IPS-NIHi7 (cell line): Measurements from ENCODE around the gene HNF1B.
"Not testable (repeated sequence)": the region's sequence is repeated elsewhere in the genome, so short reads cannot be mapped to it uniquely, and the experiment has no call there.

Experiments used
- DNase-seq: peaks from one replicate; pipeline ENCODE4 v3.0.0; 2012; ENCODE audit warnings: mixed read lengths; ENCODE audit errors: extremely low spot score

The HNF1B gene, protein sequence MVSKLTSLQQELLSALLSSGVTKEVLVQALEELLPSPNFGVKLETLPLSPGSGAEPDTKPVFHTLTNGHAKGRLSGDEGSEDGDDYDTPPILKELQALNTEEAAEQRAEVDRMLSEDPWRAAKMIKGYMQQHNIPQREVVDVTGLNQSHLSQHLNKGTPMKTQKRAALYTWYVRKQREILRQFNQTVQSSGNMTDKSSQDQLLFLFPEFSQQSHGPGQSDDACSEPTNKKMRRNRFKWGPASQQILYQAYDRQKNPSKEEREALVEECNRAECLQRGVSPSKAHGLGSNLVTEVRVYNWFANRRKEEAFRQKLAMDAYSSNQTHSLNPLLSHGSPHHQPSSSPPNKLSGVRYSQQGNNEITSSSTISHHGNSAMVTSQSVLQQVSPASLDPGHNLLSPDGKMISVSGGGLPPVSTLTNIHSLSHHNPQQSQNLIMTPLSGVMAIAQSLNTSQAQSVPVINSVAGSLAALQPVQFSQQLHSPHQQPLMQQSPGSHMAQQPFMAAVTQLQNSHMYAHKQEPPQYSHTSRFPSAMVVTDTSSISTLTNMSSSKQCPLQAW

DNA sequence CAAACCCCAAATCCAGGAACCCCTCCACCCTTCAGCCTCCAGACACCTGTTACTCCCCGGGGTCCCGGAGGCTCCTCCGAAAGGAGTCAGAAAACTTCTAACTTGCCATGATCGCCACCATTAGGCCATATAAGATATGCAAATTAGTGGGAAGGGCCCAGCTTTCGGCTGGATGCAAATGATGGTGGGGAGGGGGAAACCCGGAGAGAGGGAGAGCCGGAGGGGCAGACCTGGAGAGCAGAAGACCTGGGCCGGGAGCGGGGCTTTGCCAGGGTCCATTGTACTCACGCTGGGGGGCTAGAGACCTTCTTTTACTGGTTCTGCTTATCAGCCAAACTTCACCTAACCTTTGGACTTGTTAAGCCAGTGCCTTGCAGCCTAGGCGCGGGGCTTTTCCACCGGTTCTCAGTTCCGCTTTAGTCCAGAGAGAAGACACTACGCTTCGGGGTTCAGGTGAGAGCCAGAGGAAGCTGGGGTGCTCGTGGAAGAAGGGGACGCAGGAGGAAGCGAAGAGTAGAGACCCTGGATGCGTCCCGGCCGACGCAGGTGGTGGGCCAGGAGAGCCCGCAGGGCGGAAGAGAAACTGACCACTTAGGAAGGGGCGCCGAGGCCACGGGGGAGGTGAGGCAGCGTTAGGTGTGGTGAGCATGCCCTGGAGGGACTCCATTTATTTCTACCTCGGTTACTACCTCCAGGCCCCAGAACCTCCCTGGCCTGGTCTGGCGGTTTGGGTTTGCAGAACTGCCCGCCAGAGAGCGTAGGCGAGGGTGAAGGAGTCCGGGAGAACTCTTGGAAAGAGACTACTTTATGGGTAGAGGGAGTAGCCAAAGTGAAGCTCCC lies at the start of gene HNF1B:
TSS of gene HNF1B (minus strand) at position 99 of the 840 bp plus-strand sequence. CDS start 175 bp downstream, outside the sequence.
- DNase-seq: peak; percentile 71

DNA sequence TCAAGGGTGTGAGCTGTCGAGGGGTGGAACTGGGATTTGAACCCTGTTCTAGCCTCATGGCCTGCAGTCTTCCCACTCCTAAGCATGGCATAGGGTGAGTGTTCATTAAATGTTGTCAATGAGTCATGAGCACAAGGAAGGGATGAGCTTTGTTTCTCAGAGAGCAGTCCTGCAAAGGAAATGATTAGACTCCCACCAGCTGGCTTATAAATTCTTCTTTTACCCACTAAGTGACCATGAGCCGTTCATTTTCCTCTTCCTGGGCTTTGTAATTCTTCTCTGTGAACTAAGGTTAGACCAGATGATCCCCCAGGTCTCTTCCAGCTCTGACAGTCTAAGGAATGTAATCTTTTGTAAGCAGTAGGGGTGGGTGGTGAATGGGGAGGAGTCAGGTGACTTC lies 47.9 kb upstream of the HNF1B start:
- no peak for DNase-seq

DNA sequence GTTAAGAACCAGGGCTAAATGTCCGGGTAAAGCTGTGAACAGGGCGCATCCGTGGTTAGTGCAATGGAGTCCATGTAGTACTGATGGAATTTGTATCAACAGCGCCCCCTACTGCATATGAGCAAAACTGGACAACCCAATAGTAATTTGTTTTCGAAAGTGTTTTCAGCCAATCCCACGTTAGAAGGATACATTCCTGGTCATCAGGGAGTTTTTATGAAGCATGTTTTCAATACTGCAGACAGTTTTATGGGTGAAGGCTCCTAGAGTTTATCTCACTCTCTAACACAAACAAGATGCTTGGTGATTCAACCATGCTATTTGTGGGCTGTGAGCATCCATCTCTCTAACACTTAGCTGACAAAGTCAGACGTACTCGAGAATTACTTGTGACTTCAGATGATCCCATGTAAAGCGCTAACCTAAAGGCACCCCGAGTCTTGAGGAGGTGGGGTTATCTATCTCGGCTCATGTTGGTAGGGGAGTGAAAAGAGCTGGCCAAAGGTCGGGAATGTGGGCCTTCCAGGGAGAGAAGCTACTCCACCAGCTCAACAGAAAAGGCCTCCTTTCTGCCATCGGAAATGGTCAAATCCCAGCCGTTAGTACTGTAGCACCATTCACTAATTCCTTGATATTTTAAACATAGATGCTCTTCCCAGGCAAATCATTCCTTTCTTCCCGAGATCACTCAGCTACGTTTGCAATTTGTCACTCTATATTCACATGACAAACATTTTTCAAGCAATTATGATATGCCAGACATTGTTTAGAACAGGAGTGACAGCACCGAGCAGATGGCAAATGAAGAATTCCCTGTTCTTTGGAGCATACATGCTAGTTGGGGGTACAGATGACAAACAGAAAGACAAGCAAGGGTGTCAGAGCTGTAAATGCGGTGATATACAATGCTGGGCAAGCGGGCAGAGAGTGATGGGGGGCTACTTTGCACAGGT lies 46.9 kb upstream of the HNF1B start:
- DNase-seq: peak; percentile 66

DNA sequence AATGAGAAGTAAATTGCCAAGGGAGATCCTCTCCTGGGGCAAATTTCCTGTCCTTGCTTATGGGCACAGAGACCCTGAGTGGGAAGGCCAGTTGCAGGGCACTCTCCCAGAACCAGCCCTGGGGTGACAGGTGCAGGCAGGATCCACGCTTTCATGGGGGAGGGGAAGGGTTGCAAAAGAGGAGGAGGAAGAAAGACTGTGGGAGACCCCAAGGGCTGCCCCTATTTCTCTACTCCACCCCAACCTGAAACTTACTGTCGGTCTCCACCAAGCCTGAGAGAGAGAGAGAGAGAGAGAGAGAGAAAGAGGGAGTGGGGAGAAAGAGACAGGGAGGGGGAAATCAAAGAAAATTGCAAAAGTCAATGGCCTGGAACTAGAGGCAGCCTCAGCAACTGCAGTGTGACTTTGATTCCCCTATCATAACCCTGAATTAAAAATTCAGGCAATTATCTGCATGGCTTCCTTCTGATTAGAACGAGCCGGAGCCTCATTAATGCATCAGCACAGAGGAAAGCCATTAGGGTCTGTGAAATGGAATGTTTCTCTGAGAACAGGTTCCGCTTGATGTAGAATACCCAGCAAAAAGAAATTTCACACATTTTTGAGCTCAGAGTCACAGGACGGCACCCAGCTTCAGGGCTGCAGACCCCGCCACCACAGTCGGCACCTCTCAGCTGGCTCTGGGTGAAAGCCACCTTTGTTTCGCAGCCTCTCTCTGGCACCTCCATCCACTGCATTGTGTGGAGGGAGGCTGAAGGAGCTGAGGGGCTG lies 45.1 kb upstream of the HNF1B start:
- no peak for DNase-seq

DNA sequence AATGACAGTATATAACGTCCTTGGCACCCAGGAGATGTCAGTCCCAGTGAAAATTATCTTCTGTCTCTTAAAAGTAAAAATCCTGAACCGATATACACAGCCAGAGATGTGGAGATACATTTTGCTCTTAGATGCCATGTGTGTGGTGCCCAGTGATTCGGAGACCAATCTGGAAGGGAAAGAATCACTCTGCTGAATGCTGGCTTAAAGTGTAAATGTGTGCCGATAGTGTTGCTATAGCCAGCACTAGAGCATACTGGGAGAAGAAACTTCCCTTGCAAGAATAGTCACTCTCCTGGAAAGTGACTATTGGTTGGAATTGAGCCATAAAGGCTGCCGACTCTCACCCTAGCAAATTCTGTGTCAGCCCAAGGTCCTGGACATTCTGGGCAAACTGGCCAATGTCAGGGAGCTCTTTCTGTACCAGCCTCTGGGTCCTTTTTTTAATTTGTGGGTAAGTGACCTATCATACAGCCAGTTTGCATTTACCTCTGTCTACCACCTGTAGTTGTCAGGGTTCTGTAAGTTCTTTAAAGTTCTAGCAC lies 44.2 kb upstream of the HNF1B start:
- no peak for DNase-seq

DNA sequence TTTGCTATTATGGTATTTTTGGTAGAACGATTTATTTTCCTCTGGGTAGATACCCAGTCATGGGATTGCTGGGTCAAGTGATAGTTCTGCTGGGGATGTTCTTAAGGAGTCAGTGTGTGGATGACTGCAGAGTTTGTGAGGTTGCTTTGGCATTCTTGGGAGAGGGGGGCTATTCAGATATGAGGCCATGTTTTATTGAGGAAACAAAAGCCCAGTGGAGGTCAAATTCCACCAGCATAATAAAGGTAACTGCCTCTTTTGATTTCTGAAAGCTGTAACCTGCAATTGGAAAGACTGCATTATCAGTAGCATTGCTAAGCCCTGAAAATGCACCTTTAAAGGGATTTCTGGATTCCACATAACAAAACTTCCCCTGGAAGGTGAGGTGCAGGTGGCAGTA lies 43.7 kb upstream of the HNF1B start:
- no peak for DNase-seq

DNA sequence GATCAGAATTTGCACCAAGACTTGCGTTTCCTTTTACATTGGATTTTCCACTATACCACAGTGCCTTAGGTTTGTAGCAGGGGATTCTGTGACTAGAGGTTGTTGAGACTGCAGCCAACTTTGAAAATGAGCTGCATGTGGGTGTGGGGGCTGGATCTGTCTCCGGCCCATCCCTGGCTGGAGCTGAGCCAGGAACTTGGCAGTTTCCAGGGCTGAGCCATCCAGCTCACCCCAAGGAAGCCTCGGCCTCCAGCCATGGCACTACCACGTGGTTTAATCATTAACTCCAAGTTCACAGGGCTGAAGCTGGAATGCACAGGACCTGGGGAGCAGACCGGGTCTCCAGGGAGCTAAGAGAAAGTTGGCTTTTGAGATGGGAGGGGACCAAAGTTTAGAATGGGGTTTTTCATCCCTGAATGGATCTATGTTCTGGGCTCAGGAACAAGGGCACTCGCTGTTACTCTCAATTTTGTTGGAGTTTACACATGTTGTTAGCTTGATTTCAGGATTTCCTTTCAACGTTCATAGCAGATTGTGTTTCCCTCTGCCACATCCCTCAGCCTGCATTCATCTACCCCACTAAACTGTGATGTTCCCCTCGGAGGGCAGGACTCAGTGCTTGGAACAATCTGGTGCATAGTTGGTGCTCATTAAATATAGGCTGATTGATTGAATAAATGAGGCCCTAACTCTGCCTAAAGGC lies 42.3 kb upstream of the HNF1B start:
- DNase-seq: no peak

DNA sequence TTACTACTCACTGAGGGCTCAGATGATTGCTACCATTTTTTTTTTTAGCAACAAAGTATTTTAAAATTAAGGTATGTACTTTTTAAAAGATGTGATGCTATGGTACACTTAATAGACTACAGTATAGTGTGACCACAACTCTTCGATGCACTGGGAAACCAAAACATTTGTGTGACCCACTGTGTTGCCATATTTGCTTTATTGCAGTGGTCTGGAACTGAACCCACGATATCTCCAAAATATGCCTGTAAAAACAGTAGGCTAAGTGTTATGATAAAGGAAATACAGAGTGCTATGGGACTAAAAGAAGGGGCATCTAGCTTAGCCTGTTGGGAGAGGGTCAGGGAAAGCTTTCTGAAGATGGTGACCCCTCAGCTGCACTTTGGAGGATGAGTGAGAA lies 41.6 kb upstream of the HNF1B start:
- no peak for DNase-seq

DNA sequence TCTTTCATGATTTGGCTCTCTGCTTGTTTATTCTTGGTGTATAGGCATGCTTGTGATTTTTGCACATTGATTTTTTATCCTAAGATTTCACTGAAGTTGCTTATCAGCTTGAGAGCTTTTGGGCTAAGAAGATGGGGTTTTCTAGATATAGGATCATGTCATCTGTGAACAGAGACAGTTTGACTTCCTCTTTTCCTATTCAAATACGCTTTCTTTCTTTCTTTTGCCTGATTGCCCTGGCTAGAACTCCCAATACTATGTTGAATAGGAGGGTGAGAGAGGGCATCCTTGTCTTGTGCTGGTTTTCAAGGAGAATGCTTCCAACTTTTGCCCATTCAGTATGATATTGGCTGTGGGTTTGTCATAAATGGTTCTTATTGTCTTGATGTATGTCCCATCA lies 37.6 kb upstream of the HNF1B start:
- not testable (repeated sequence) for DNase-seq

DNA sequence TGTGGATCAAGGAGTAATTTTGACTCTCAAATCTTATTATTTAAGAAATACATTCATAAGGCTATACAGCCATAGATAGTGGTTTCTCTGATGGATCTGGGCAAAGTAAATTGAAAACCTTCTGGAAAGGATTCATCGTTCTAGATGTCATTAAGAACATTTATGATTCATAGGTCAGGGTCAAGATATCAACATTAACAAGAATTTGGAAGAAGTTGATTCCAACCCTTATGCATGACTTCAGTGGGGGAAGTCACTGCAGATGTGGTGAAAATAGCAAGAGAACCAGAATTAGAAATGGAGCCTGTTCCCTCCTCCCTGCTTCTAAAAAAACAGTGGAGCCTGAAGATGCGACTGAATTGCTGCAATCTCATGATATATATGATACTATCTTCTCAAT lies 36.6 kb upstream of the HNF1B start:
- no peak for DNase-seq

DNA sequence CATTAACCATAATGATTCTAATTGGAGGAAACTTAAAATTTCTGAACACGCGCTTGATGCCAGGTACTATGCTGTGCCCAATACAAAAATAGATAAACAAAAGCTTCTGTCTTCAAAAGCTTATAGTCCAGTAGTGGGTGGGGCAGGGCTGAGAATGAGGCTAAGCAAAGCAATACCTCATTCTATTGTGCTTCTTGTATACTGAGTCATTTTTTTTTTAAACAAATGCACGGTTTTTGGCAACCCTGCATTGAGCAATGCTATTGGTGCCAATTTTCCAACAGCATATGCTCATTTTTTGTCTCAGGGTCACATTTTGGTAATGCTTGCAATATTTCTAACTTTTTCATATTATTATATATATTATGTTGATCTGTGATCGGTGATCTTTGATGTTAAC lies 34.7 kb upstream of the HNF1B start:
- no peak for DNase-seq

DNA sequence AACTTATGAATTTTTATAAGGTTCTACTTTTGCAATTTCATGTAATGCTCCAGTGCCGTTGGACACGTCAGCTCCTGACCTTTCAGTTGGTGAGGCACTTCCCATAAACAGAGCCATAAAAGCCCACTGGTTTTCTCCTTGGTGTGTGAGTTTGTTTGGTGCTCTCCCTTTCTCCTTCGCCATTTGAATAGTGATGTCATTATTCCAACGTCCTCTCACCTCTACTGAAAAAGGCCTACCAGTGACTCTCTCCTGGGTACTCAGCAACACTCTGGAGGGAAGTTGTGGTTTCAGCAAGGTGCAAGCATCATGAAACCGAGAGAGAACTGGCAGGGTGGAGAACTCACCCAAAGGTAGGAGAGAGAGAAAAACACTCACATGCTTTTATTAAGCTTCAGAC lies 29.6 kb upstream of the HNF1B start:
- no peak for DNase-seq

DNA sequence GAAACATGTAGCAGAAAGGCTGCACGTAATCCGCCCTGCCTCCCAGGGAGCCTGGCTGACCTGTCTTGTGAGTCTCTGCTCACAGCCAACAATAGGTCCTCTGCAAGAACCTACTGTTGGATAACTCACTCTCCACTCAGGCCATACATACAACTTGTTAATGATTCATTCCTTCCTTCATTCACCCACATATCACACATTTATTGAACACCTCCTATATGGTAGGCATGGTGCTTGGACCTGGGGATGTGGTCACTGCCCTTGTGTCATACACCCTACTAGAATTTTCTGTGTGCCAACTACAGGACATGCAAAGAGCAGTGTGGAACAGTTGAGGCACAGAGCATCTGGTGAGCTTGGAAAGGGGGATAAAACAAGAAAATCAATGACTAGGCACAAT lies 28.1 kb upstream of the HNF1B start:
- no peak for DNase-seq

DNA sequence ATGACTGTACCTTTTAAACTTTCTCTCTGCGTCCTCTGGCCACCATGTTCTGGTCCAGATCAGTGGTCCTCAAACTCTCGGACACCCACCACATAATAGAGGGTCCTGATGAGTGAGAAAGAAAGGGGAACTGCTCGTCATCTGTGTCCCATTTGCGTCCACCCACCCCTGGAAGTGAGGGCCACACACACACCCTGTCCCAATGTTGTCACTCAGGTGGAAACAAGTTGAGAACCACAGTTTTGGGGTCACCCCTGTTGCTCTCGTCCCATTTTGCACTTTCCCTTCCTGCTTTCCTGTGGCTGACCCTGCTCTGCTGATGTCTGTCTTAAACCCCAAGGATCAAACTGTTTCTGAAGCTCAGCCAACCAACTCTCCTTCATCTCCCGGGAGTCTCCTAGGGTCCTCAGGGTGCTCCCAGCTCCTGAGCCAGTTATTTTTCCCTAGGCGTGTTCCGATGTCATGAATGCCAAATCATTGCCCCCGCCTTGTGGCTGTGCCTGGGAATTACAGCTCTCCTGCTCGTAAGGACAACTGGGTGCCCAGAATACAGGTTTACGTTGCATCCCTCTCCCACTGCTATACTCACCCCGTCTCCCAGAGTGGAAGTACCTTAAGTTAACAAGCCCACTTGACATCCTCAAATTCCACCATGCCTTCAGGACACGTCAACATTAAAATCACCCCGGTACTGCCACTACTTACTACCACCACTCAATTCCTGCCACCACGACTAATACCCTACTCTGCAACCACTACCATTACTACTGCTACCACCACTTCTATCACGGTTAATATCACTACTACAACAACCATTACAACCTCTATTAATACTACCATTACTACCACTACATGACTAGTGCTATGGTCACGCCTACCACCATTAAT lies 26.0 kb upstream of the HNF1B start:
- peak; percentile 78 for DNase-seq

DNA sequence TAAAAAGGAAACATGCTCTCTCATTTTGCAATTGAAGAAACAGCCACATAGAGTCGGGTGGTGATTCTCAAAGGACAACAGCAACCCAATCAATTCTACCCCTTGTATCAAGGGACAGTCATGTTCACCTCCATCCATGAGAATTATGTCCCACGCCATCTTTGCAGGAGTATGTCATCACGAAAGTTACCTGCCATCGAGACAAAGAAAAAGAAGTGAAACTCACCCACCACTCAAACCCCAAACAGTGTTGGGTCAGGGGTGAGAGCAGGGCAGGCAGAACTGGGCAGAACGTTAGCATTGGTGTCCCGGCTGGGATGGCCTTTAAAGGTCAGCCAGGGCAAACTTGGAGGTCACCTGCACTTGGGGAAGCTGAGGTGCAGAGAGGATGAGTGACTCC lies 24.2 kb upstream of the HNF1B start:
- DNase-seq: no peak

DNA sequence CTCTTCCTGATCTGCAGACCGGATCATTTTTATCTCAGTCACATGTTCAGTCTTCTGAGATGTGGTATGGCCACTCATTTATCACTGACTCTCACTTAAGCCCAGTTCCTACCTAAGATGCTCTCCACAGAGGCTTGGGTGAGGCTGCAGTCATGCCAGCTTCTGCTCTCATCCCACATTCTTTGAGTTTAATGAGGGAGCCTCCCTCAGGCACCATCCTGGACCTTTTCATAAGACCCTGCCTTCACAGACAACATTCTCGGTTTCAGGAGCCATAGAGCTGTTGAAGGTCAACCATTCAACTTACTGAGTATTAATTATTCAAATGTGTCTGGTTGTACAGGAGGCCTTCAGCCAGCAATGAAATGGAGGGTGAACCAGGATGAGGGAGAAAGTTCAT lies 23.6 kb upstream of the HNF1B start:
- no peak for DNase-seq

DNA sequence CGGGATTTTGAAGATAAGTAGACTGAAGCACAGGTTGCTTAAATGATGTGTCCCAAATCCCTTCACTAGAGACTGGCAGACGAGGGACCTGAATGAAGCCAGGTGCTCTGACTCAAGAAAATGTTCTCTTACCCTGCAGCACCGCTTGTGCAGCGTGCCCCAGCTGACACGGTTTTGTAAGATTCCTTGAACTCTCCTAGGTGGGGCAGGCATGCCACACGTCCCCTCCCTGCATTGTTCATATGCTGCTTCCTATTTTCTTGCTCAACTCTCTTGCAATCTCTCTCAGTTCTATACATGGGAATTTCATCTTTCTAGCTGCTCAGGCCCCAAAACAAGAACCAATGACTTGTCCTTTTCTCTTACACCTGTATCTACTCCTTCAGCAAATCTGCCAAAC lies 22.1 kb upstream of the HNF1B start:
- no peak for DNase-seq

DNA sequence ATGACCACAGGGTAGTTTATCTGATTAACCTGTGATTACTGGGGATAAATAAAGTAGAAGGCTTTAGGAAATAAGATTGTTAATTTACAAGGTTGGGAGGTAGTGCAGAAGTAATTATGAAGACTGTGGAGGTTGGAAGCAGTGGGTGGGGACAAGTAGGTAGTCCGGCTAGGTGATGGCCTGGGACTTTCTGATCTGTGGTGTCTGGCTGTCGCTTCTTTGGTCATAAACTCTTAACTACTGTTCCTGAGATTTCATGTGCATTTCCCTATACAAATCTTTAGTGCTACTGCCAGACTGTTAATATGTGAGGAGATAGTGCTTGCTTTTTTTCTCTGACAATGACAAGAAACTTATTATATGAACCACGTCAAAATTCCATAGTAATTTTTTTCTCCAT lies 19.5 kb upstream of the HNF1B start:
- no peak for DNase-seq

DNA sequence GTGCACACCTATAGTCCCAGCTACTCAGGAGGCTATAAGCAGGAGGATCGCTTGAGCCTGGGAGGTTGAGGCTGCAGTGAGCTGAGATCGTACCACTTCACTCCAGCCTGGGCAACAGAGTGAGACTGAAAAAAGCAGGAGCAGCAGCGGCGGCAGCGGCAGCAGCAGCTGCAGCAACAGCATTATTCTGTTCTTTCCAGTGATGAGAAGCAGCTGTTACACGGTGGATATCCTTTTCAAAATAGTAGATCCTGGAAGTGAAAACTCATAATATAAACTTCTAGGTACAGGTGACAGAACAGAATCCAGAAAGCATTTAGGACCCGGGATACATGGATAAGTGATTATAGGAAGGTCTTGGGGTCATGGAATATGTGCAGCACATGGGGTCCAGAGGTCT lies 17.8 kb upstream of the HNF1B start:
- DNase-seq: no peak
